Adrenal gland (tissue), 5 donors: ENCODE measurements around the gene BRSK2.

Experiments
- CTCF ChIP-seq, 6 experiments: fragments of 450-650 bp in 4 of 6; fragments of 200-600 bp in 2 of 6; sonication (generic) in 1 of 6; IDR thresholded peaks; 1 replicate in 5 of 6; 2 replicates in 1 of 6; pipeline versions ENCODE4 v1.5.1 to v1.8.0; 2016 to 2021; ENCODE audit warnings: antibody characterized with exemption in 6 of 6, mild to moderate bottlenecking in 2 of 6, moderate library complexity in 1 of 6
- POLR2A ChIP-seq, 2 donors: fragments of 450-650 bp; IDR thresholded peaks; one replicate each; pipeline ENCODE4 v1.6.1; 2017; ENCODE audit warnings: antibody characterized with exemption in 2 of 2, mild to moderate bottlenecking in 2 of 2, moderate library complexity in 1 of 2
- donor health status: DM: no; HTN: no; CAD: no.

- no peak for TF ChIP-seq POLR2A (IDR thresholded peaks at IDR 0.05)
- no peak for TF ChIP-seq CTCF (IDR thresholded peaks at IDR 0.05)
These were observed 18.4 kb upstream of the BRSK2 start for GRCh38 chr11:1371377-1371776.
